IMR-90 (cell line): ENCODE results near the gene ARHGAP19. TPM values are rescaled to one million over a fixed set of nuclear protein-coding genes. Genes with fewer than 3 reads are reported as not detected.

Source experiments
- ATAC-seq: fragments of 200-7000 bp; cut with Tn5 transposase; 2 replicates; pipeline ENCODE4 v1.9.1; 2020; ENCODE audit warnings: low read depth, mild to moderate bottlenecking, moderate library complexity
- BruUV-seq: library from RNA; stranded (reverse); fragments of 400-500 nt; replicated peaks from 2 replicates; lab custom pipeline; 2021; lab: Mats Ljungman, UMichigan
- CTCF ChIA-PET: fragments of 300-600 bp; formaldehyde crosslinking; extraction: SDS; loops from one replicate; lab custom pipeline; 2021; ENCODE audit warnings: antibody characterized with exemption; lab: Yijun Ruan, JAX
- POLR2A ChIA-PET: fragments of 300-600 bp; sonication (Branson Sonifier 250); formaldehyde crosslinking; loops from one replicate; lab custom pipeline; 2022; ENCODE audit warnings: antibody characterized with exemption; ENCODE audit not compliant: unreplicated experiment; lab: Charles Lee
- DNase-seq: peaks from one replicate; pipeline ENCODE4 v3.0.0; 2013
- H2AFZ ChIP-seq: replicated peaks from 2 replicates; pipeline ENCODE3; 2013; ENCODE audit warnings: low read length, mild to moderate bottlenecking; ENCODE audit not compliant: poor library complexity
- H2AK5ac ChIP-seq: 2 replicates; pipeline ENCODE4 v1.6.1; 2013; ENCODE audit warnings: low read depth, low read length, inconsistent platforms
- H2AK9ac ChIP-seq: replicated peaks from 2 replicates; pipeline ENCODE3; 2013; ENCODE audit warnings: mild to moderate bottlenecking, low read depth, low read length, moderate library complexity; ENCODE audit not compliant: poor library complexity
- H2BK120ac ChIP-seq: 2 replicates; pipeline ENCODE4 v1.6.1; 2013; ENCODE audit warnings: low read depth, low read length, inconsistent platforms
- H2BK15ac ChIP-seq: 3 replicates; pipeline ENCODE4 v1.6.1; 2013; ENCODE audit warnings: low read depth, low read length, inconsistent platforms
- H2BK20ac ChIP-seq: 2 replicates; pipeline ENCODE4 v1.6.1; 2013; ENCODE audit warnings: low read depth, mild to moderate bottlenecking, inconsistent platforms, low read length, moderate library complexity
- H2BK5ac ChIP-seq: 2 replicates; pipeline ENCODE4 v1.6.1; 2013; ENCODE audit warnings: mild to moderate bottlenecking, low read depth, low read length, inconsistent platforms; ENCODE audit not compliant: poor library complexity, severe bottlenecking
- H3K14ac ChIP-seq: replicated peaks from 2 replicates; pipeline ENCODE4 v1.6.1; 2013; ENCODE audit warnings: low read depth, low read length, inconsistent platforms
- H3K18ac ChIP-seq: 2 replicates; pipeline ENCODE4 v1.6.1; 2013; ENCODE audit warnings: low read depth, low read length, control low read depth
- H3K23ac ChIP-seq: 2 replicates; pipeline ENCODE4 v1.6.1; 2013; ENCODE audit warnings: low read depth, low read length, inconsistent platforms
- H3K27ac ChIP-seq: 2 replicates; pipeline ENCODE4 v1.5.1; 2013; ENCODE audit warnings: mild to moderate bottlenecking, control low read depth, low read length; ENCODE audit not compliant: insufficient read depth
- H3K27me3 ChIP-seq: 2 replicates; pipeline ENCODE4 v1.6.1; 2013; ENCODE audit warnings: low read length; ENCODE audit not compliant: control insufficient read depth, insufficient read depth
- H3K36me3 ChIP-seq: 2 replicates; pipeline ENCODE4 v1.6.1; 2013; ENCODE audit warnings: low read length, mixed read lengths; ENCODE audit not compliant: control insufficient read depth, insufficient read depth
- H3K4ac ChIP-seq: 2 replicates; pipeline ENCODE4 v1.6.1; 2013; ENCODE audit warnings: low read depth, low read length, inconsistent platforms
- H3K4me1 ChIP-seq: 2 replicates; pipeline ENCODE4 v1.6.1; 2013; ENCODE audit warnings: low read length, mixed read lengths; ENCODE audit not compliant: control insufficient read depth, insufficient read depth
- H3K4me2 ChIP-seq: 2 replicates; pipeline ENCODE4 v1.6.1; 2013; ENCODE audit warnings: low read depth, mild to moderate bottlenecking, control low read depth, low read length, moderate library complexity
- H3K4me3 ChIP-seq: 2 replicates; pipeline ENCODE4 v1.5.1; 2013; ENCODE audit warnings: low read depth, mild to moderate bottlenecking, control low read depth, low read length, moderate library complexity; ENCODE audit not compliant: insufficient read depth
- H3K56ac ChIP-seq: 2 replicates; pipeline ENCODE4 v1.6.1; 2013; ENCODE audit warnings: low read length, inconsistent platforms; ENCODE audit not compliant: insufficient read depth; ENCODE audit errors: extremely low read depth
- H3K79me1 ChIP-seq, 2 experiments: 2 replicates each; pipeline ENCODE4 v1.6.1; 2013; ENCODE audit warnings: low read length in 2 of 2, inconsistent platforms in 1 of 2, low read depth in 1 of 2
- H3K9ac ChIP-seq: 2 replicates; pipeline ENCODE4 v1.6.1; 2013; ENCODE audit warnings: low read depth, low read length, control low read depth
- H3K9me1 ChIP-seq: 2 replicates; pipeline ENCODE4 v1.6.1; 2013; ENCODE audit warnings: low read length, inconsistent platforms; ENCODE audit not compliant: insufficient read depth
- H3K9me3 ChIP-seq: 2 replicates; pipeline ENCODE4 v1.6.1; 2013; ENCODE audit warnings: low read length; ENCODE audit not compliant: control insufficient read depth, insufficient read depth
- H4K20me1 ChIP-seq: 2 replicates; pipeline ENCODE4 v1.6.1; 2013; ENCODE audit warnings: low read length, inconsistent platforms; ENCODE audit not compliant: insufficient read depth
- H4K5ac ChIP-seq: 2 replicates; pipeline ENCODE4 v1.6.1; 2013; ENCODE audit warnings: mild to moderate bottlenecking, low read depth, low read length, control low read depth
- H4K8ac ChIP-seq, 2 experiments: 2 replicates each; pipeline ENCODE4 v1.6.1; 2013; ENCODE audit warnings: low read depth in 2 of 2, low read length in 2 of 2, control low read depth in 1 of 2, inconsistent platforms in 1 of 2
- H4K91ac ChIP-seq: 2 replicates; pipeline ENCODE4 v1.6.1; 2013; ENCODE audit warnings: low read depth, low read length, inconsistent platforms; ENCODE audit not compliant: insufficient read depth
- BHLHE40 ChIP-seq: fragments of 150-350 bp; IDR thresholded peaks from 2 replicates; pipeline ENCODE4 v1.6.1; 2016; ENCODE audit warnings: mild to moderate bottlenecking, low read depth, low read length
- CHD1 ChIP-seq: IDR thresholded peaks from 2 replicates; pipeline ENCODE4 v1.6.1; 2012; ENCODE audit warnings: low read depth, low read length, improper control_type of control experiment
- CTCF ChIP-seq: conservative IDR thresholded peaks from 2 replicates; pipeline ENCODE4 v1.5.1; 2012; ENCODE audit warnings: mild to moderate bottlenecking, low read depth, low read length, improper control_type of control experiment
- ELK1 ChIP-seq: fragments of 150-350 bp; IDR thresholded peaks from 2 replicates; pipeline ENCODE4 v1.6.1; 2016; ENCODE audit warnings: low read depth, mild to moderate bottlenecking, low read length, moderate library complexity, borderline replicate concordance
- FOS ChIP-seq: fragments of 150-350 bp; IDR thresholded peaks from 2 replicates; pipeline ENCODE4 v1.6.1; 2016; ENCODE audit warnings: low read depth, low read length
- MAZ ChIP-seq: IDR thresholded peaks from 2 replicates; pipeline ENCODE4 v1.6.1; 2012; ENCODE audit warnings: low read depth, mild to moderate bottlenecking, low read length, improper control_type of control experiment, moderate library complexity, borderline replicate concordance
- MXI1 ChIP-seq: IDR thresholded peaks from 2 replicates; pipeline ENCODE4 v1.6.1; 2012; ENCODE audit warnings: low read depth, mild to moderate bottlenecking, low read length, moderate library complexity, borderline replicate concordance
- NFE2L2 ChIP-seq: fragments of 150-350 bp; IDR thresholded peaks from 2 replicates; pipeline ENCODE4 v1.6.1; 2016; ENCODE audit warnings: low read depth, mild to moderate bottlenecking, low read length
- POLR2A ChIP-seq: IDR thresholded peaks from 2 replicates; pipeline ENCODE4 v1.6.1; 2012; ENCODE audit warnings: mild to moderate bottlenecking, low read depth, low read length
- RAD21 ChIP-seq: IDR thresholded peaks from 2 replicates; pipeline ENCODE4 v1.6.1; 2012; ENCODE audit warnings: low read length, improper control_type of control experiment
- RFX5 ChIP-seq: IDR thresholded peaks from 2 replicates; pipeline ENCODE4 v1.8.0; 2012; ENCODE audit warnings: low read depth, mild to moderate bottlenecking, low read length, moderate library complexity
- USF2 ChIP-seq: fragments of 150-350 bp; IDR thresholded peaks from 2 replicates; pipeline ENCODE4 v1.6.1; 2017; ENCODE audit warnings: mild to moderate bottlenecking, antibody characterized with exemption, low read length, low read depth
- WGBS, 2 experiments: methylation state at CpG; one replicate each; pipeline versions ENCODE4 v1.1.5 to v1.1.7; 2013; ENCODE audit warnings: missing lambda C conversion rate in 2 of 2; ENCODE audit not compliant: insufficient read length in 1 of 2; ENCODE audit errors: extremely low coverage in 2 of 2; 5-methylcytosine and 5-hydroxymethylcytosine counted together
- dilution Hi-C: fragments of 300-500 bp; cut with HindIII; formaldehyde crosslinking; loops from one replicate; pipeline ENCODE4 v1.14.3; 2018; ENCODE audit warnings: low sequenced_read_pairs; ENCODE audit not compliant: unreplicated experiment
- in situ Hi-C: fragments of 300-500 bp; cut with MboI; formaldehyde crosslinking; loops from 3 replicates; pipeline ENCODE4 v1.14.3; 2019; ENCODE audit warnings: low sequenced_read_pairs, inconsistent platforms, mixed read lengths
- intact Hi-C: fragments of 100-400 bp; cut with micrococcal nuclease; formaldehyde crosslinking; loops from 2 replicates; pipeline ENCODE4 v1.10.0; 2022
- polyA plus RNA-seq, 3 experiments: library from polyadenylated mRNA; depleted of rRNA; stranded (reverse); fragments of >200 nt; gene quantifications; 2 replicates each; pipeline ENCODE4 v1.2.3, GENCODE V29; 2012; ENCODE audit warnings: low replicate concordance in 1 of 3
- total RNA-seq: library from RNA; depleted of rRNA; stranded (reverse); fragments of >200 nt; gene quantifications from 2 replicates; pipeline ENCODE4 v1.2.3, GENCODE V29; 2012

The ARHGAP19 gene
- total and polyA plus RNA-seq, 2 of the 4 experiments (the other 2 are of a cell fraction): 6.3 to 7.0 TPM

- Histone ChIP-seq H3K36me3 (no peaks in the 10 kb centered on the region), H3K23ac (no peak overlapping the region), H4K5ac (no peak overlapping the region), H2BK20ac (no peak overlapping the region), H2AK9ac (no peak overlapping the region), H3K18ac (no peak overlapping the region), H3K27me3 (peaks cover 59% of the 10 kb centered on the region), H3K4ac (no peak overlapping the region), H2BK120ac (no peak overlapping the region), H3K4me2 (no peak overlapping the region), H2AFZ (no peak overlapping the region), H3K56ac (no peak overlapping the region), H4K91ac (no peak overlapping the region), H3K79me1 (no peaks in the 10 kb centered on the region), H3K14ac (no peak overlapping the region), H4K8ac (no peak overlapping the region), H2AK5ac (no peak overlapping the region), H3K9ac (no peak overlapping the region), H2BK5ac (no peak overlapping the region), H2BK15ac (no peak overlapping the region), H3K4me1 (no peaks in the 10 kb centered on the region), H3K27ac (no peak overlapping the region), H4K20me1 (no peaks in the 10 kb centered on the region), H3K4me3 (no peak overlapping the region), H3K9me3 (no peaks in the 10 kb centered on the region), H3K9me1 (no peaks in the 10 kb centered on the region)
- no TSS peak for BruUV-seq
- WGBS, 2 experiments: 15% methylated on average over 2 of the region's 5 CpGs; no CpG with 5 or more reads in 1 of the 2 experiments
- ChIA-PET POLR2A (no interaction called here), CTCF (no interaction called here)
- DNase-seq (no peak), ATAC-seq (no peak)
- intact Hi-C loops: no loop called here
- in situ Hi-C loops: no loop called here
- no peak for TF ChIP-seq USF2
- TF ChIP-seq CHD1: no peak
- no peak for TF ChIP-seq NFE2L2
- TF ChIP-seq BHLHE40: no peak
- no peak for TF ChIP-seq RFX5
- TF ChIP-seq MXI1: no peak
- TF ChIP-seq MAZ: no peak
- TF ChIP-seq CTCF: no peak
- TF ChIP-seq RAD21: no peak
- TF ChIP-seq FOS: no peak
- TF ChIP-seq ELK1: no peak
- TF ChIP-seq POLR2A: no peak
- dilution Hi-C loops: no loop called here
Observed at GRCh38 chr10:97178074-97178473, 114.4 kb downstream of the ARHGAP19 start.
